SK-N-SH (cell line): Measurements from ENCODE around the gene KCNJ11. TPM values are rescaled to one million over a fixed set of nuclear protein-coding genes. Genes with fewer than 3 reads are reported as not detected.

Source experiments
- CTCF ChIA-PET: fragments of 300-600, 350-600 bp; formaldehyde crosslinking; extraction: SDS; loops from one replicate; lab custom pipeline; 2021; lab: Yijun Ruan, JAX
- POLR2A ChIA-PET: fragments of 350-600 bp; sonication (Branson Sonifier 250); formaldehyde crosslinking; extraction: SDS; loops from one replicate; lab custom pipeline; 2020; ENCODE audit warnings: antibody characterized with exemption, inconsistent platforms; lab: Yijun Ruan, JAX
- DNase-seq: peaks from one replicate; pipeline ENCODE4 v3.0.0; 2012
- H2AFZ ChIP-seq: fragments of 200-600 bp; sonication (generic); 2 replicates; pipeline ENCODE4 v1.8.1; 2016; ENCODE audit warnings: antibody characterized with exemption, mild to moderate bottlenecking, low read depth
- H3F3A ChIP-seq: fragments of 200-600 bp; sonication (generic); replicated peaks from 2 replicates; pipeline ENCODE3; 2016; ENCODE audit warnings: antibody characterized with exemption, mild to moderate bottlenecking; ENCODE audit not compliant: insufficient read depth
- H3K27ac ChIP-seq, 2 experiments: fragments of 200-500 bp in 1 of 2; fragments of 200-600 bp in 1 of 2; sonication (Bioruptor generic) in 1 of 2; sonication (generic), shearing (Covaris generic) in 1 of 2; 2 replicates each; pipeline versions ENCODE4 v1.5.1 to v1.6.1; 2014 to 2016; ENCODE audit warnings: low read depth in 2 of 2, inconsistent platforms in 1 of 2, low read length in 1 of 2, mild to moderate bottlenecking in 1 of 2, mixed read lengths in 1 of 2
- H3K27me3 ChIP-seq: fragments of 200-600 bp; sonication (generic), shearing (Covaris generic); 2 replicates; pipeline ENCODE4 v1.6.1; 2016; ENCODE audit warnings: mixed run types; ENCODE audit not compliant: insufficient read depth
- H3K36me3 ChIP-seq, 2 experiments: fragments of 200-500 bp in 1 of 2; fragments of 200-600 bp in 1 of 2; sonication (Bioruptor generic) in 1 of 2; sonication (generic) in 1 of 2; replicated peaks in 1 of 2; 2 replicates each; pipeline versions ENCODE3 to v1.5.1; 2014 to 2016; ENCODE audit warnings: low read length in 1 of 2, mild to moderate bottlenecking in 1 of 2; ENCODE audit not compliant: insufficient read depth in 2 of 2, control insufficient read depth in 1 of 2
- H3K4me1 ChIP-seq, 2 experiments: fragments of 200-500 bp in 1 of 2; fragments of 200-600 bp in 1 of 2; sonication (Bioruptor generic) in 1 of 2; sonication (generic), shearing (Covaris generic) in 1 of 2; 2 replicates each; pipeline versions ENCODE4 v1.5.1 to v1.6.1; 2014 to 2016; ENCODE audit warnings: low read depth in 1 of 2, low read length in 1 of 2, mixed run types in 1 of 2; ENCODE audit not compliant: insufficient read depth in 2 of 2, control insufficient read depth in 1 of 2
- H3K4me2 ChIP-seq: fragments of 200-600 bp; sonication (generic), shearing (Covaris generic); 2 replicates; pipeline ENCODE4 v1.6.1; 2017; ENCODE audit warnings: mixed run types
- H3K4me3 ChIP-seq, 2 experiments: fragments of 200-500 bp in 1 of 2; fragments of 200-600 bp in 1 of 2; sonication (Bioruptor generic) in 1 of 2; sonication (generic), shearing (Covaris generic) in 1 of 2; 2 replicates each; pipeline versions ENCODE4 v1.5.1 to v1.8.1; 2014 to 2016; ENCODE audit warnings: low read depth in 2 of 2, inconsistent platforms in 1 of 2, low read length in 1 of 2, mild to moderate bottlenecking in 1 of 2, mixed read lengths in 1 of 2, moderate library complexity in 1 of 2
- H3K79me2 ChIP-seq: fragments of 200-600 bp; sonication (generic); 2 replicates; pipeline ENCODE4 v1.8.1; 2017; ENCODE audit warnings: mild to moderate bottlenecking; ENCODE audit not compliant: insufficient read depth
- H3K9ac ChIP-seq: fragments of 200-600 bp; sonication (generic); 2 replicates; pipeline ENCODE4 v1.6.1; 2017; ENCODE audit warnings: mixed run types
- H3K9me2 ChIP-seq: fragments of 200-600 bp; sonication (generic); 2 replicates; pipeline ENCODE4 v1.6.1; 2017; ENCODE audit warnings: mixed run types
- H3K9me3 ChIP-seq: fragments of 200-600 bp; sonication (generic); 2 replicates; pipeline ENCODE4 v1.6.1; 2017; ENCODE audit warnings: mixed run types, mild to moderate bottlenecking, moderate library complexity
- H4K20me1 ChIP-seq: fragments of 200-600 bp; sonication (generic); 2 replicates; pipeline ENCODE4 v1.6.1; 2017; ENCODE audit warnings: mild to moderate bottlenecking, mixed run types; ENCODE audit not compliant: insufficient read depth
- CHD2 ChIP-seq: fragments of 150-350 bp; IDR thresholded peaks from 2 replicates; pipeline ENCODE4 v1.6.1; 2018; ENCODE audit warnings: low read length; ENCODE audit not compliant: partially characterized antibody
- ELF1 ChIP-seq: IDR thresholded peaks from 2 replicates; pipeline ENCODE4 v1.4.0; 2012
- EP300 ChIP-seq, 2 experiments: IDR thresholded peaks; 2 replicates each; pipeline versions ENCODE4 v1.4.0 to v1.6.1; 2012; ENCODE audit warnings: borderline replicate concordance in 1 of 2, low read depth in 1 of 2, low read length in 1 of 2
- FOXM1 ChIP-seq: IDR thresholded peaks from 2 replicates; pipeline ENCODE4 v1.4.0; 2012; ENCODE audit warnings: low read depth, mild to moderate bottlenecking
- GATA2 ChIP-seq: sonication (generic); formaldehyde crosslinking; IDR thresholded peaks from 2 replicates; pipeline ENCODE4 v1.5.0; 2020; ENCODE audit warnings: mild to moderate bottlenecking, missing genetic modification reagents
- JUND ChIP-seq: IDR thresholded peaks from 2 replicates; pipeline ENCODE4 v1.4.0; 2012
- MEF2A ChIP-seq: IDR thresholded peaks from 2 replicates; pipeline ENCODE4 v1.4.0; 2012; ENCODE audit warnings: low read depth, borderline replicate concordance
- MXI1 ChIP-seq: IDR thresholded peaks from 2 replicates; pipeline ENCODE4 v1.6.1; 2012; ENCODE audit warnings: mild to moderate bottlenecking, low read depth, low read length, improper control_type of control experiment
- RAD21 ChIP-seq: IDR thresholded peaks from 2 replicates; pipeline ENCODE4 v1.6.1; 2012; ENCODE audit warnings: mild to moderate bottlenecking, low read length
- RXRA ChIP-seq: IDR thresholded peaks from 2 replicates; pipeline ENCODE4 v1.4.0; 2012; ENCODE audit warnings: low read depth, mild to moderate bottlenecking, borderline replicate concordance
- SIN3A ChIP-seq: IDR thresholded peaks from 2 replicates; pipeline ENCODE4 v1.6.1; 2012; ENCODE audit warnings: low read depth, mild to moderate bottlenecking, low read length, moderate library complexity, borderline replicate concordance
- SMC3 ChIP-seq: IDR thresholded peaks from 2 replicates; pipeline ENCODE4 v1.6.1; 2012; ENCODE audit warnings: low read depth, low read length, improper control_type of control experiment
- TCF12 ChIP-seq: IDR thresholded peaks from 2 replicates; pipeline ENCODE4 v1.4.0; 2012
- TEAD4 ChIP-seq: IDR thresholded peaks from 2 replicates; pipeline ENCODE4 v1.4.0; 2012; ENCODE audit warnings: mild to moderate bottlenecking, borderline replicate concordance; ENCODE audit not compliant: insufficient read depth
- YY1 ChIP-seq: IDR thresholded peaks from 2 replicates; pipeline ENCODE4 v1.4.0; 2012; ENCODE audit warnings: low read depth, mild to moderate bottlenecking
- WGBS: methylation state at CpG from one replicate; pipeline ENCODE4 v1.1.6; 2017; ENCODE audit warnings: low lambda C conversion rate; 5-methylcytosine and 5-hydroxymethylcytosine counted together
- polyA plus RNA-seq, 3 experiments: library from polyadenylated mRNA; depleted of rRNA; stranded (reverse); fragments of >200 nt; gene quantifications; 2 replicates each; pipeline ENCODE4 v1.2.3, GENCODE V29; 2012
- TF ChIP-seq, protein P1 (sequence below): fragments of 200-600 bp; sonication (generic); IDR thresholded peaks from 2 replicates; pipeline ENCODE4 v1.6.1; 2017; ENCODE audit warnings: antibody characterized with exemption, mild to moderate bottlenecking, moderate library complexity
- TF ChIP-seq, protein P2 (sequence below): IDR thresholded peaks from 2 replicates; pipeline ENCODE4; 2012
- TF ChIP-seq, protein P3 (sequence below): IDR thresholded peaks from 2 replicates; pipeline ENCODE4 v1.6.1; 2012; ENCODE audit warnings: mild to moderate bottlenecking, low read depth, low read length, moderate library complexity

KCNJ11 gene
- polyA plus RNA-seq, 1 of the 3 experiments (the other 2 are of a cell fraction) = 0.23 TPM

DNA sequence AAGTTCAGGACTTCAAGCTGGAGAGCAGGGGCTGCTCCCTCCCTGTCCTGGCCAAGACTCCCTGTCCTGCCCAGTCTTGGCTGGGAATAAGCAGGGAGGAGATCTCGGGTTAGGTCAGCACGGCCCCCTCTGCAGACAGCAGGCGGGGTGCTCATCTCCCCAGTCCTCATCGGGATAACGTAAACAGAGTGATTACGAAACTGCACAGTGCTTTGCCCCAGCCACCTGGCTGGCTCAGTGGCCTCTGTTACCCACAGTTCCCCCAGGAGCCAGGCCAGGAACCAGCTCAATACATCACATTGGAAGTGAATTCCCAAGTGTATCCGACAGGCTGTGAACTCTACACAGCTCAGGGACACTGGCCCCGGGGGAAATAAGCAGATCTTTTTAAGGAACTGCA is 42.7 kb upstream of the KCNJ11 start:
- peaks cover 0 to 9% of the 10 kb centered on the region in 2 experiments; a peak in 1 of 4 replicates for H3K4me1 ChIP-seq
- no peaks in the 10 kb centered on the region for H3F3A ChIP-seq
- H2AFZ ChIP-seq = no peak overlapping the region
- DNase-seq = no peak
- 60% methylated on average over 1 of the region's 8 CpGs for WGBS
- CTCF ChIA-PET = interaction anchor here (0.5 to 3.4 kb wide), 5 partner anchors 12 to 97 kb away, joined by 3 to 11 read pairs (median 3); partner anchors contain the start of gene KCNJ11
- H3K9me2 ChIP-seq = no peaks in the 10 kb centered on the region
- TF ChIP-seq TCF12 (no peak), ELF1 (no peak), YY1 (no peak), RAD21 (no peak), MXI1 (no peak), FOXM1 (no peak), SMC3 (no peak), GATA2 (CRISPR knock-in tag) (no peak), CHD2 (no peak)
- TF ChIP-seq, protein P1, sequence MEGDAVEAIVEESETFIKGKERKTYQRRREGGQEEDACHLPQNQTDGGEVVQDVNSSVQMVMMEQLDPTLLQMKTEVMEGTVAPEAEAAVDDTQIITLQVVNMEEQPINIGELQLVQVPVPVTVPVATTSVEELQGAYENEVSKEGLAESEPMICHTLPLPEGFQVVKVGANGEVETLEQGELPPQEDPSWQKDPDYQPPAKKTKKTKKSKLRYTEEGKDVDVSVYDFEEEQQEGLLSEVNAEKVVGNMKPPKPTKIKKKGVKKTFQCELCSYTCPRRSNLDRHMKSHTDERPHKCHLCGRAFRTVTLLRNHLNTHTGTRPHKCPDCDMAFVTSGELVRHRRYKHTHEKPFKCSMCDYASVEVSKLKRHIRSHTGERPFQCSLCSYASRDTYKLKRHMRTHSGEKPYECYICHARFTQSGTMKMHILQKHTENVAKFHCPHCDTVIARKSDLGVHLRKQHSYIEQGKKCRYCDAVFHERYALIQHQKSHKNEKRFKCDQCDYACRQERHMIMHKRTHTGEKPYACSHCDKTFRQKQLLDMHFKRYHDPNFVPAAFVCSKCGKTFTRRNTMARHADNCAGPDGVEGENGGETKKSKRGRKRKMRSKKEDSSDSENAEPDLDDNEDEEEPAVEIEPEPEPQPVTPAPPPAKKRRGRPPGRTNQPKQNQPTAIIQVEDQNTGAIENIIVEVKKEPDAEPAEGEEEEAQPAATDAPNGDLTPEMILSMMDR = no peak
- no peak overlapping the region for H3K4me3 ChIP-seq
- no peaks in the 10 kb centered on the region for H3K36me3 ChIP-seq
- H3K79me2 ChIP-seq = no peaks in the 10 kb centered on the region
- no peak overlapping the region for H3K9ac ChIP-seq
- H3K27me3 ChIP-seq = no peaks in the 10 kb centered on the region
- no peaks in the 10 kb centered on the region for H4K20me1 ChIP-seq
- POLR2A ChIA-PET = no interaction called here
- H3K9me3 ChIP-seq = no peaks in the 10 kb centered on the region
- no peak overlapping the region for H3K4me2 ChIP-seq
- no peak overlapping the region for H3K27ac ChIP-seq

DNA sequence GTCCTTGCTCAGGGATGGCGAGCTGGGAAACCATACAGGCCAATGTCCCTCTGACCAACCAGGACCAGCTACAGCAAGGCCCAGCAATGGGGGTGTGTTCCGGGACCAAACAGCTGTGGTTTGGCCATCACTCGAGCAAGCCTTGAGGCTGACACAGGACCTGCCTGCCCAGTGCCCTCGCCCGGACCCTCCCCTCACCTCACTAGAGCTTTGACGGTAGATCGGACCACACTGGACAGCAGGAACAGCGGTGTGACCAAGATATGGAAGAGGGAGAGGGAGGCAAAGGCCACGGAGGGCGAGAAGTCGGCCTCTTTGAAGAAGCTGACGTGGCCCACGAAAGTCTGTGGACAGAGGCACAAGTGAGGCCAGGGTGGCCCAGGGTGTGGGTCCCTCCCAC is 42.2 kb upstream of the KCNJ11 start:
- DNase-seq = no peak
- ChIA-PET POLR2A (no interaction called here), CTCF (interaction anchor here (0.7 to 3.4 kb wide), 3 partner anchors 42 to 97 kb away, joined by 3 to 11 read pairs (median 3); partner anchors contain the start of gene KCNJ11)
- H3K4me2 ChIP-seq = no peak overlapping the region
- TF ChIP-seq YY1 (no peak), JUND (no peak), SIN3A (no peak), RXRA (no peak), ELF1 (no peak), TEAD4 (no peak), MEF2A (no peak), FOXM1 (no peak), EP300 (IDR thresholded peaks at IDR 0.05; ENCODE audit: borderline replicate concordance in 1 of 2, low read depth in 1 of 2, low read length in 1 of 2) (no peak), GATA2 (CRISPR knock-in tag) (no peak)
- TF ChIP-seq, protein P2, sequence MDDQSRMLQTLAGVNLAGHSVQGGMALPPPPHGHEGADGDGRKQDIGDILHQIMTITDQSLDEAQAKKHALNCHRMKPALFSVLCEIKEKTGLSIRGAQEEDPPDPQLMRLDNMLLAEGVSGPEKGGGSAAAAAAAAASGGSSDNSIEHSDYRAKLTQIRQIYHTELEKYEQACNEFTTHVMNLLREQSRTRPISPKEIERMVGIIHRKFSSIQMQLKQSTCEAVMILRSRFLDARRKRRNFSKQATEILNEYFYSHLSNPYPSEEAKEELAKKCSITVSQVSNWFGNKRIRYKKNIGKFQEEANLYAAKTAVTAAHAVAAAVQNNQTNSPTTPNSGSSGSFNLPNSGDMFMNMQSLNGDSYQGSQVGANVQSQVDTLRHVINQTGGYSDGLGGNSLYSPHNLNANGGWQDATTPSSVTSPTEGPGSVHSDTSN = no peak
- TF ChIP-seq, protein P3, sequence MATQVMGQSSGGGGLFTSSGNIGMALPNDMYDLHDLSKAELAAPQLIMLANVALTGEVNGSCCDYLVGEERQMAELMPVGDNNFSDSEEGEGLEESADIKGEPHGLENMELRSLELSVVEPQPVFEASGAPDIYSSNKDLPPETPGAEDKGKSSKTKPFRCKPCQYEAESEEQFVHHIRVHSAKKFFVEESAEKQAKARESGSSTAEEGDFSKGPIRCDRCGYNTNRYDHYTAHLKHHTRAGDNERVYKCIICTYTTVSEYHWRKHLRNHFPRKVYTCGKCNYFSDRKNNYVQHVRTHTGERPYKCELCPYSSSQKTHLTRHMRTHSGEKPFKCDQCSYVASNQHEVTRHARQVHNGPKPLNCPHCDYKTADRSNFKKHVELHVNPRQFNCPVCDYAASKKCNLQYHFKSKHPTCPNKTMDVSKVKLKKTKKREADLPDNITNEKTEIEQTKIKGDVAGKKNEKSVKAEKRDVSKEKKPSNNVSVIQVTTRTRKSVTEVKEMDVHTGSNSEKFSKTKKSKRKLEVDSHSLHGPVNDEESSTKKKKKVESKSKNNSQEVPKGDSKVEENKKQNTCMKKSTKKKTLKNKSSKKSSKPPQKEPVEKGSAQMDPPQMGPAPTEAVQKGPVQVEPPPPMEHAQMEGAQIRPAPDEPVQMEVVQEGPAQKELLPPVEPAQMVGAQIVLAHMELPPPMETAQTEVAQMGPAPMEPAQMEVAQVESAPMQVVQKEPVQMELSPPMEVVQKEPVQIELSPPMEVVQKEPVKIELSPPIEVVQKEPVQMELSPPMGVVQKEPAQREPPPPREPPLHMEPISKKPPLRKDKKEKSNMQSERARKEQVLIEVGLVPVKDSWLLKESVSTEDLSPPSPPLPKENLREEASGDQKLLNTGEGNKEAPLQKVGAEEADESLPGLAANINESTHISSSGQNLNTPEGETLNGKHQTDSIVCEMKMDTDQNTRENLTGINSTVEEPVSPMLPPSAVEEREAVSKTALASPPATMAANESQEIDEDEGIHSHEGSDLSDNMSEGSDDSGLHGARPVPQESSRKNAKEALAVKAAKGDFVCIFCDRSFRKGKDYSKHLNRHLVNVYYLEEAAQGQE = no peak
- peaks cover 0 to 9% of the 10 kb centered on the region in 2 experiments; a peak in 1 of 4 replicates for H3K4me1 ChIP-seq
- no peaks in the 10 kb centered on the region for H4K20me1 ChIP-seq
- H3F3A ChIP-seq = no peaks in the 10 kb centered on the region
- 65% methylated on average over 11 of the region's 13 CpGs for WGBS
- no peaks in the 10 kb centered on the region for H3K9me3 ChIP-seq
- no peaks in the 10 kb centered on the region for H3K27me3 ChIP-seq
- H3K79me2 ChIP-seq = no peaks in the 10 kb centered on the region
- H3K36me3 ChIP-seq = no peaks in the 10 kb centered on the region
- no peaks in the 10 kb centered on the region for H3K9me2 ChIP-seq
- H3K9ac ChIP-seq = no peak overlapping the region
- H3K4me3 ChIP-seq = no peak overlapping the region
- H3K27ac ChIP-seq = no peak overlapping the region
- no peak overlapping the region for H2AFZ ChIP-seq
